ENCODE measurements around the gene HECTD1. TPM values are rescaled to one million over a fixed set of nuclear protein-coding genes. Genes with fewer than 3 reads are reported as not detected.

Gene HECTD1
- total and polyA plus RNA-seq, 10 of the 15 experiments (the other 5 are each of a cell fraction or from before 2014, with no cell fraction given): 27.3 to 116 (median 57.7) TPM

DNA sequence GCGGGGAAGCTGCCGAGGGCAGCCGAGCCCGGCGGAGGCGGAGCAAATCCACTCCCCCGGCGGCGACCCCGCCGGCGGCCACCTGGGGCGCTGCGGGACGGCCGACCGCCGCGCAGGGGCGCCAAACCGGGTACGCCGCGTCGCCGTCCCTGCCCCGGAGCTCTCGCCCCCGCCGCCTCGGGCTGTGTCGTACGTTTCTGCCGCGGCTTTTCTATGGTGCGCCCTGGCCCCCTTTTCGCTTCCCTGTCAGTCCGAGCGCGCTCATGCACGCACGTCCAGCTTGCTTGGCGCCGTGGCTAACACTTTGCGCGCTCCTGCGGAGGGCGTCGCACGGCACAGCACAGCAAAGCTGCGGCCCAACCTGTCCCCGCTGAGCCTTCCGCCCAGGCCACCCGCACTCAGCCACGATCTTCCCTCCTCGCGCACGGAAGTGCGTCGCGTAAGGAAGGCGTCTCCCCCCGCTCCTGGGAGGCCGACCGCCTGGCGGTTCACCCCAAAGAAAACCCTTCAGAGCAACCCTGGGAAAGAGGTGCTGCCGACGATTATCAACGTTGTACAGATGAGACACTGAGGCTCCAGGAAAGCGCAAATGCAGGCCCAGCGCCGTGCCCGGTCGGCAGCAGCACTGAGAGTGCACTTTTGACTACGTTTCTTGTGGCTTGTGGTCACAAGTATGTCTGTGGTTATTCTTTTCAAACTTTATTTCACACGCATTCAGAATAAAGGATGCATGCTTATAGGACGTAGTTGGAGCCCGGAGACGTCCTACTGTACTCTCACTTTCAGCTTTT lies at the start of gene HECTD1 (continued):
- no peak for TF ChIP-seq ZNF384 (IDR thresholded peaks at IDR 0.05; ENCODE audit: borderline replicate concordance, low read depth, low read length)
- TF ChIP-seq RFX5 (IDR thresholded peaks at IDR 0.05; ENCODE audit: low read depth, low read length): no peak; the same call in 1 of the 2 replicates
- TF ChIP-seq SRF (IDR thresholded peaks at IDR 0.05; ENCODE audit: low read depth in 2 of 2, low read length in 2 of 2): 0 out of 4 replicates have a peak, but pooled peaks of 1 of the 2 experiments have one; percentile 51
- TF ChIP-seq MYB (IDR thresholded peaks at IDR 0.05; ENCODE audit: borderline replicate concordance, low read depth, low read length): no peak
- TF ChIP-seq YY1 (IDR thresholded peaks at IDR 0.05; ENCODE audit: low read depth, low read length): peak; percentile 53; the same call in 1 of the 2 replicates
- TF ChIP-seq CBX5 (IDR thresholded peaks at IDR 0.05; ENCODE audit: low read depth): peak; percentile 79; the same call in 1 of the 2 replicates
- TF ChIP-seq, protein P1, sequence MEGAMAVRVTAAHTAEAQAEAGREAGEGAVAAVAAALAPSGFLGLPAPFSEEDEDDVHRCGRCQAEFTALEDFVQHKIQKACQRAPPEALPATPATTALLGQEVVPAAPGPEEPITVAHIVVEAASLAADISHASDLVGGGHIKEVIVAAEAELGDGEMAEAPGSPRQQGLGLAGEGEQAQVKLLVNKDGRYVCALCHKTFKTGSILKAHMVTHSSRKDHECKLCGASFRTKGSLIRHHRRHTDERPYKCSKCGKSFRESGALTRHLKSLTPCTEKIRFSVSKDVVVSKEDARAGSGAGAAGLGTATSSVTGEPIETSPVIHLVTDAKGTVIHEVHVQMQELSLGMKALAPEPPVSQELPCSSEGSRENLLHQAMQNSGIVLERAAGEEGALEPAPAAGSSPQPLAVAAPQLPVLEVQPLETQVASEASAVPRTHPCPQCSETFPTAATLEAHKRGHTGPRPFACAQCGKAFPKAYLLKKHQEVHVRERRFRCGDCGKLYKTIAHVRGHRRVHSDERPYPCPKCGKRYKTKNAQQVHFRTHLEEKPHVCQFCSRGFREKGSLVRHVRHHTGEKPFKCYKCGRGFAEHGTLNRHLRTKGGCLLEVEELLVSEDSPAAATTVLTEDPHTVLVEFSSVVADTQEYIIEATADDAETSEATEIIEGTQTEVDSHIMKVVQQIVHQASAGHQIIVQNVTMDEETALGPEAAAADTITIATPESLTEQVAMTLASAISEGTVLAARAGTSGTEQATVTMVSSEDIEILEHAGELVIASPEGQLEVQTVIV (IDR thresholded peaks at IDR 0.05; ENCODE audit: borderline replicate concordance, partially characterized antibody): peak; percentile 62
- TF ChIP-seq EED (IDR thresholded peaks at IDR 0.05; ENCODE audit: low read depth): peak; percentile 82
- TF ChIP-seq, protein P2, sequence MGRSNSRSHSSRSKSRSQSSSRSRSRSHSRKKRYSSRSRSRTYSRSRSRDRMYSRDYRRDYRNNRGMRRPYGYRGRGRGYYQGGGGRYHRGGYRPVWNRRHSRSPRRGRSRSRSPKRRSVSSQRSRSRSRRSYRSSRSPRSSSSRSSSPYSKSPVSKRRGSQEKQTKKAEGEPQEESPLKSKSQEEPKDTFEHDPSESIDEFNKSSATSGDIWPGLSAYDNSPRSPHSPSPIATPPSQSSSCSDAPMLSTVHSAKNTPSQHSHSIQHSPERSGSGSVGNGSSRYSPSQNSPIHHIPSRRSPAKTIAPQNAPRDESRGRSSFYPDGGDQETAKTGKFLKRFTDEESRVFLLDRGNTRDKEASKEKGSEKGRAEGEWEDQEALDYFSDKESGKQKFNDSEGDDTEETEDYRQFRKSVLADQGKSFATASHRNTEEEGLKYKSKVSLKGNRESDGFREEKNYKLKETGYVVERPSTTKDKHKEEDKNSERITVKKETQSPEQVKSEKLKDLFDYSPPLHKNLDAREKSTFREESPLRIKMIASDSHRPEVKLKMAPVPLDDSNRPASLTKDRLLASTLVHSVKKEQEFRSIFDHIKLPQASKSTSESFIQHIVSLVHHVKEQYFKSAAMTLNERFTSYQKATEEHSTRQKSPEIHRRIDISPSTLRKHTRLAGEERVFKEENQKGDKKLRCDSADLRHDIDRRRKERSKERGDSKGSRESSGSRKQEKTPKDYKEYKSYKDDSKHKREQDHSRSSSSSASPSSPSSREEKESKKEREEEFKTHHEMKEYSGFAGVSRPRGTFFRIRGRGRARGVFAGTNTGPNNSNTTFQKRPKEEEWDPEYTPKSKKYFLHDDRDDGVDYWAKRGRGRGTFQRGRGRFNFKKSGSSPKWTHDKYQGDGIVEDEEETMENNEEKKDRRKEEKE (IDR thresholded peaks at IDR 0.05): no peak
- TF ChIP-seq ATF7 (IDR thresholded peaks at IDR 0.05; ENCODE audit: low read depth): peak; percentile 65
- TF ChIP-seq STAT1 (conservative IDR thresholded peaks at IDR 0.05): peak; percentile 41; the same call in 1 of the 2 replicates
- TF ChIP-seq, protein P3, sequence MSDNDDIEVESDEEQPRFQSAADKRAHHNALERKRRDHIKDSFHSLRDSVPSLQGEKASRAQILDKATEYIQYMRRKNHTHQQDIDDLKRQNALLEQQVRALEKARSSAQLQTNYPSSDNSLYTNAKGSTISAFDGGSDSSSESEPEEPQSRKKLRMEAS (IDR thresholded peaks at IDR 0.05; ENCODE audit: low read depth, low read length): peak; percentile 59
- TF ChIP-seq CHD1 (IDR thresholded peaks at IDR 0.05; ENCODE audit: low read depth, low read length): no peak; the same call in 1 of the 2 replicates
- peak; percentile 54 for TF ChIP-seq ESRRA (IDR thresholded peaks at IDR 0.05; ENCODE audit: low read length)
- peak; percentile 70 for TF ChIP-seq BACH1 (IDR thresholded peaks at IDR 0.05; ENCODE audit: borderline replicate concordance)
- TF ChIP-seq EGR1 (IDR thresholded peaks at IDR 0.05; ENCODE audit: borderline replicate concordance in 1 of 2, low read depth in 2 of 2, low read length in 2 of 2): peak in 1 of 2 experiments; percentile 82; a peak in 2 of 3 replicates
